Kidney (tissue), 14 donors: Measurements from ENCODE around the gene WRAP73. TPM values are rescaled to one million over a fixed set of nuclear protein-coding genes. Genes with fewer than 3 reads are reported as not detected.
"Not testable (repeated sequence)": the region's sequence is repeated elsewhere in the genome, so short reads cannot be mapped to it uniquely, and the experiment has no call there.

Experiments
- DNase-seq, 5 donors: peaks; one replicate each; pipeline ENCODE4 v3.0.0-alpha.2; 2013 to 2020
- FAIRE-seq: peaks from 2 replicates; lab custom pipeline; 2012; peaks lifted over from hg19 to GRCh38; lab: Jason Lieb, UNC
- H3K27ac ChIP-seq, 2 donors: one replicate each; pipeline ENCODE4 v1.7.0; 2013; ENCODE audit warnings: low read depth in 2 of 2, low read length in 2 of 2, inconsistent platforms in 1 of 2
- H3K27me3 ChIP-seq: one replicate; pipeline ENCODE4 v1.7.1; 2013; ENCODE audit warnings: low read length, inconsistent platforms; ENCODE audit not compliant: control insufficient read depth, insufficient read depth
- H3K36me3 ChIP-seq, 3 donors: one replicate each; pipeline versions ENCODE4 v1.7.0 to v1.7.1; 2013; ENCODE audit warnings: low read length in 3 of 3, control low read depth in 1 of 3, inconsistent platforms in 1 of 3; ENCODE audit not compliant: insufficient read depth in 3 of 3, control insufficient read depth in 2 of 3
- H3K4me1 ChIP-seq, 3 donors: one replicate each; pipeline versions ENCODE4 v1.7.0 to v1.7.1; 2013; ENCODE audit warnings: low read length in 3 of 3, inconsistent platforms in 1 of 3, low read depth in 1 of 3; ENCODE audit not compliant: control insufficient read depth in 2 of 3, insufficient read depth in 2 of 3
- H3K4me3 ChIP-seq, 3 donors: one replicate each; pipeline versions ENCODE4 v1.7.0 to v1.8.1; 2013; ENCODE audit warnings: low read length in 3 of 3, control low read depth in 1 of 3, inconsistent platforms in 1 of 3
- H3K9ac ChIP-seq, 3 donors: one replicate each; pipeline versions ENCODE4 v1.7.0 to v1.7.1; 2013; ENCODE audit warnings: low read length in 3 of 3, control low read depth in 1 of 3, inconsistent platforms in 1 of 3
- H3K9me3 ChIP-seq, 3 donors: one replicate each; pipeline versions ENCODE4 v1.7.0 to v1.7.1; 2013; ENCODE audit warnings: low read length in 3 of 3, control low read depth in 1 of 3, inconsistent platforms in 1 of 3; ENCODE audit not compliant: control insufficient read depth in 2 of 3, insufficient read depth in 1 of 3
- CTCF ChIP-seq: IDR thresholded peaks from 3 replicates; pipeline ENCODE4 v1.5.1; 2012; ENCODE audit warnings: mild to moderate bottlenecking, moderate library complexity, borderline replicate concordance; ENCODE audit not compliant: insufficient read depth; ENCODE audit errors: extremely low read depth
- intact Hi-C: fragments of 100-400 bp; cut with DNase I; formaldehyde crosslinking; loops from one replicate; pipeline ENCODE4 v1.11.1; 2022
- polyA plus RNA-seq: library from polyadenylated mRNA; stranded (reverse); fragments of 350-450 nt; fragmentation: Illumina TruSeq; extraction: RNeasy Lipid Tissue Mini Kit (QIAGEN cat#74804); gene quantifications from one replicate; pipeline ENCODE4 v1.2.3, GENCODE V29; 2014; ENCODE audit warnings: low read depth, low replicate concordance; ENCODE audit not compliant: insufficient read depth
- total RNA-seq: library from RNA; stranded (reverse); fragmentation: NEBNext Ultra II Directional; extraction: Animal tissue kit (Norgen Biotek cat#: 25700); gene quantifications from one replicate; pipeline ENCODE4 v1.2.1, GENCODE V29; 2021
- donor health status: control.
- donor health status: control.
- donor health status: control.
- donor health status: control.
- donor health status: control.
- donor health status: DM: yes; HTN: yes; CAD: no.
- donor health status: Normal renal cell carcinoma (clear cell type).

WRAP73 gene
- total and polyA plus RNA-seq, 2 donors from 2014 or later = 18.4 to 19.6 TPM

GRCh38 chr1:3624200-3625136 lies 25.4 kb downstream of the WRAP73 start, which contains the start of gene TPRG1L:
Gene TPRG1L, plus strand, starts transcription at chr1:3625015. Its CDS starts 58 bp downstream, at chr1:3625073.
- no peaks in the 10 kb centered on the region for H3K27me3 ChIP-seq
- DNase-seq (peak; percentile 98 to 99 (median 99)), FAIRE-seq (no peak)
- H3K4me1 ChIP-seq = peaks cover 0 to 26% (median 16%) of the 10 kb centered on the region in 3 donors
- intact Hi-C loops = no loop called here
- TF ChIP-seq CTCF = no peak
- H3K4me3 ChIP-seq = peak within 1 kb of the TSS; percentile 68 to 87 (median 71)
- H3K9me3 ChIP-seq = no peaks in the 10 kb centered on the region
- peak within 1 kb of the TSS; percentile 55 to 62 (median 57) for H3K9ac ChIP-seq
- peaks cover 3 to 22% (median 4%) of the 10 kb centered on the region in 3 donors for H3K36me3 ChIP-seq
- peak within 1 kb of the TSS; percentile 8 to 43 for H3K27ac ChIP-seq

GRCh38 chr1:3623441-3624199 lies 26.3 kb downstream of the WRAP73 start:
- intact Hi-C loops = no loop called here
- TF ChIP-seq CTCF = no peak
- peak; percentile 46 to 68 (median 50) for DNase-seq
- Histone ChIP-seq H3K9ac (peak overlapping the region; percentile 52 to 62 (median 57)), H3K9me3 (no peaks in the 10 kb centered on the region), H3K4me3 (peak overlapping the region; percentile 68 to 87 (median 71)), H3K4me1 (peaks cover 0 to 26% (median 16%) of the 10 kb centered on the region in 3 donors), H3K27me3 (no peaks in the 10 kb centered on the region), H3K36me3 (peaks cover 0 to 14% (median 2%) of the 10 kb centered on the region in 3 donors), H3K27ac (peak overlapping the region; percentile 8 to 43)
- no peak for FAIRE-seq

- H3K4me1 ChIP-seq = peaks cover 0 to 26% (median 16%) of the 10 kb centered on the region in 3 donors
These were observed 27.8 kb downstream of the WRAP73 start for GRCh38 chr1:3622102-3622501.

More at GRCh38 chr1:3622102-3622501, 27.8 kb downstream of the WRAP73 start:
- H3K27me3 ChIP-seq, intact Hi-C loops, H3K9me3 ChIP-seq, DNase-seq, H3K9ac ChIP-seq, H3K27ac ChIP-seq, H3K36me3 ChIP-seq, FAIRE-seq: not testable (repeated sequence)
- H3K4me3 ChIP-seq = peak overlapping the region in 1 of 3 donors; percentile 87
